Panc1 (cell line): ENCODE results near the gene KRT26. TPM values are rescaled to one million over a fixed set of nuclear protein-coding genes. Genes with fewer than 3 reads are reported as not detected.

ENCODE experiments used
- ATAC-seq: fragments of 200-7000 bp; cut with Tn5 transposase; 2 replicates; pipeline ENCODE4 v1.9.1; 2020; ENCODE audit warnings: mild to moderate bottlenecking, moderate library complexity
- BruUV-seq: library from RNA; stranded (reverse); fragments of 400-500 nt; replicated peaks from 2 replicates; lab custom pipeline; 2021; lab: Mats Ljungman, UMichigan
- CTCF ChIA-PET: fragments of 300-600 bp; sonication (Branson Sonifier 250); formaldehyde crosslinking; loops from one replicate; lab custom pipeline; 2022; ENCODE audit warnings: antibody characterized with exemption; lab: Charles Lee
- POLR2A ChIA-PET: fragments of 300-600 bp; sonication (Branson Sonifier 250); formaldehyde crosslinking; loops from one replicate; lab custom pipeline; 2022; ENCODE audit warnings: antibody characterized with exemption; lab: Charles Lee
- DNase-seq: peaks from one replicate; pipeline ENCODE4 v3.0.0-alpha.2; 2010; ENCODE audit warnings: low read depth, low spot score
- H3K27ac ChIP-seq: 2 replicates; pipeline ENCODE4 v1.5.1; 2011; ENCODE audit warnings: mild to moderate bottlenecking, low read length, inconsistent platforms
- H3K27me3 ChIP-seq: fragments of 200-500 bp; sonication (Bioruptor generic); 2 replicates; pipeline ENCODE4 v1.6.0; 2014; ENCODE audit warnings: low read length, inconsistent platforms; ENCODE audit not compliant: control insufficient read depth, insufficient read depth
- H3K36me3 ChIP-seq: fragments of 200-500 bp; sonication (Bioruptor generic); 2 replicates; pipeline ENCODE4 v1.5.1; 2014; ENCODE audit warnings: inconsistent platforms, mild to moderate bottlenecking, low read length, moderate library complexity; ENCODE audit not compliant: control insufficient read depth, insufficient read depth
- H3K4me1 ChIP-seq: 2 replicates; pipeline ENCODE4 v1.5.1; 2011; ENCODE audit warnings: inconsistent platforms, mild to moderate bottlenecking, low read length, moderate library complexity; ENCODE audit not compliant: control insufficient read depth, insufficient read depth
- H3K4me3 ChIP-seq, 2 experiments: 2 replicates each; pipeline ENCODE4 v1.5.1; 2011 to 2012; ENCODE audit warnings: low read depth in 2 of 2, low read length in 2 of 2, mild to moderate bottlenecking in 2 of 2, inconsistent platforms in 1 of 2, moderate library complexity in 1 of 2
- H3K9me3 ChIP-seq: fragments of 200-500 bp; sonication (Bioruptor generic); 2 replicates; pipeline ENCODE4 v1.5.1; 2014; ENCODE audit warnings: low read depth, mild to moderate bottlenecking, inconsistent platforms, low read length, moderate library complexity; ENCODE audit not compliant: control insufficient read depth, insufficient read depth
- POLR2AphosphoS5 ChIP-seq: IDR thresholded peaks from 2 replicates; pipeline ENCODE4 v1.6.1; 2012; ENCODE audit warnings: mild to moderate bottlenecking, low read depth, low read length, moderate library complexity
- REST ChIP-seq, 2 experiments: IDR thresholded peaks; 2 replicates each; pipeline ENCODE4 v1.6.1; 2011 to 2012; ENCODE audit warnings: low read depth in 2 of 2, control low read depth in 1 of 2, low read length in 1 of 2, mild to moderate bottlenecking in 1 of 2, moderate library complexity in 1 of 2; ENCODE audit not compliant: insufficient read depth in 1 of 2
- SIN3A ChIP-seq: IDR thresholded peaks from 2 replicates; pipeline ENCODE4 v1.6.1; 2012; ENCODE audit warnings: low read depth, mild to moderate bottlenecking, low read length, moderate library complexity, borderline replicate concordance; ENCODE audit not compliant: insufficient read depth
- TCF7L2 ChIP-seq: IDR thresholded peaks from 2 replicates; pipeline ENCODE4 v1.6.1; 2011; ENCODE audit warnings: mild to moderate bottlenecking, low read depth, low read length, inconsistent platforms
- in situ Hi-C: cut with HindIII; loops from 2 replicates; pipeline ENCODE4 v1.10.0; 2016; ENCODE audit warnings: low sequenced_read_pairs, low pct_unique_long_range_greater_than_20kb
- intact Hi-C: fragments of 100-400 bp; cut with micrococcal nuclease; formaldehyde crosslinking; loops from one replicate; pipeline ENCODE4 v1.10.0; 2022; ENCODE audit not compliant: unreplicated experiment
- total RNA-seq: library from RNA; stranded (reverse); gene quantifications from one replicate; pipeline ENCODE4 v1.2.1, GENCODE V29; 2021; ENCODE audit not compliant: unreplicated experiment

Gene KRT26
- total RNA-seq, 1 experiment from 2014 or later: not detected

DNA sequence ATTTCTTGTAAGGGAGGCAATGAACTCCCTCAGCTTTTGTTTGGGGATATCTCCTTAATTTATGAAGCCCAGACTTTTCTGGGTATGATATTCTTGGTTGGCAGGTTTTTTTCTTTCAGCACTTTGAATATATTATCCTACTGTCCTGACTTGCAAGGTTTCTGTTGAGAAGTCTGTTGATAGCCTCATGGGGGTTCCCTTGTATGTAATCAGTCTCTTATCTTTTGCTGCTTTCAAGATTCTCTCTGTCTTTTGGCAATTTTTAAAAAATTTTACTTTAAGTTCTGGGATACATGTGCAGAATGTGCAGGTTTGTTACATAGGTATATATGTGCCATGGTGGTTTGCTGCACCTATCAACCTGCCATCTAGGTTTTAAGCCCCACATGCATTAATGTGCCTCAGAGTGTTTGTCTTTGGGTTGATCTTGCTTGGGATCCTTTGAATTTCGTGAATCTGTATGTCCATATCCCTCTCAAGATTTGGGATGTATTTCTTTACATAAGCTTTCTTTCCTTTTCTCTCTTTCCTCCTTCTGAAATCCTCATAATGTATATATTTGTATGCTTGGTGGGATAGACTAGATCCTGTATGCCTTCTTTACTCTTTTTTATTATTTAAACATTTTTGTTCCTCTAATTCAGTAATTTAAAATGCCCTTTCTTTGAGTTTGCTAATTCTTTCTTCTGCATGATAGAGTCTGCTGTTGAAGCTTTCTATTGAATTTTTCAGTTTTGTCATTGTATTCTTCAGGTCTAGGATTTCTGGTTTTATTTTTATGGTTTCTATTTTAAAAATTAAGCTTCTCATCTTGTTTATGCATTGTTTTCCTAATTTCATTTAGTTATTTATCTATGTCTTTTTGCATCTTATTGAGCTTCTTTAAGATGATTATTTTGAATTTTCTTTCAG is 11.6 kb downstream of the KRT26 start:
- Histone ChIP-seq H3K4me3 (no peak overlapping the region), H3K36me3 (no peaks in the 10 kb centered on the region), H3K27me3 (no peaks in the 10 kb centered on the region), H3K4me1 (no peaks in the 10 kb centered on the region), H3K27ac (no peak overlapping the region), H3K9me3 (peaks cover 17% of the 10 kb centered on the region)
- no peak for DNase-seq
- no peak for ATAC-seq
- no TSS peak for BruUV-seq
- in situ Hi-C loops: no loop called here
- ChIA-PET CTCF (interaction anchor here (0.7 kb wide), 1 partner anchor 14 kb away, joined by 4 read pairs; no protein-coding TSS in a partner anchor), POLR2A (no interaction called here)
- intact Hi-C loops: no loop called here
- TF ChIP-seq REST (IDR thresholded peaks at IDR 0.05; ENCODE audit: insufficient read depth in 1 of 2, low read depth in 2 of 2, low read length in 1 of 2) (no peak), SIN3A (no peak), TCF7L2 (no peak)

- POLR2A ChIA-PET: no interaction called here
- Histone ChIP-seq H3K4me1 (no peaks in the 10 kb centered on the region), H3K36me3 (no peaks in the 10 kb centered on the region), H3K27ac (no peak within 1 kb of the TSS), H3K4me3 (no peak within 1 kb of the TSS), H3K9me3 (peaks cover 5% of the 10 kb centered on the region; the same call in 1 of the 2 replicates), H3K27me3 (peaks cover 8% of the 10 kb centered on the region)
- DNase-seq (no peak), ATAC-seq (no peak)
- in situ Hi-C loops: no loop called here
- no peak for TF ChIP-seq REST (IDR thresholded peaks at IDR 0.05; ENCODE audit: insufficient read depth in 1 of 2, low read depth in 2 of 2, low read length in 1 of 2)
- no peak for TF ChIP-seq TCF7L2
- TF ChIP-seq POLR2AphosphoS5: no peak
- CTCF ChIA-PET: interaction anchor here (0.6 kb wide), 1 partner anchor 56 kb away, joined by 4 read pairs; no protein-coding TSS in a partner anchor
- intact Hi-C loops: no loop called here
- no TSS peak for BruUV-seq
Observed at GRCh38 chr17:40755231-40755630, 16.8 kb downstream of the KRT26 start, which contains the start of gene KRT25. Gene KRT25, minus strand, starts transcription at chr17:40755331. Its CDS starts 60 bp downstream, at chr17:40755271.
